Fibroblast of mammary gland (primary cell): ENCODE data around the gene CHMP1A.
"Not testable (repeated sequence)": the region's sequence is repeated elsewhere in the genome, so short reads cannot be mapped to it uniquely, and the experiment has no call there.

Experiments used
- DNase-seq: peaks from one replicate; pipeline ENCODE4 v3.0.0-alpha.2; 2010; ENCODE audit warnings: low read depth
- H3K4me3 ChIP-seq: 2 replicates; pipeline ENCODE4 v1.5.1; 2011; ENCODE audit warnings: low read depth, mild to moderate bottlenecking, low read length, moderate library complexity; ENCODE audit not compliant: control insufficient read depth
- TF ChIP-seq, protein P1 (sequence below): conservative IDR thresholded peaks from 2 replicates; pipeline ENCODE4 v1.5.1; 2011; ENCODE audit warnings: low read depth, low read length, inconsistent platforms; ENCODE audit not compliant: control insufficient read depth, insufficient read depth

The CHMP1A gene

DNA sequence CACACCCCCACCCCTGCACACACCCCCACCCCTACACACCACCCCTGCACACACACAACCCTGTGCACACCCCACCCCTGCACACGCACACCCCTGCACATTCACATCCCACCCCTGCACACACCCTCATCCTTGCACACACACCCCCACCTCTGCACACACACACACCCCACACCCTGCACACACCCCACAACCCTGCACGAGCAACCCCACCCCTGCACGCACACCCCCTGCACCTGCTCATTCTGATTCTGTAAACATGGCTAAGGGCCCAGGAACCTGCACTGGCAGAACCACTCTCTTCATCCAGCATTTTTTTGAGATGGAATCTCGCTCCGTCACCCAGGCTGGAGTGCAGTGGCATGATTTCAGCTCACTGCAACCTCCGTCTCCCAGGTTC lies 18.1 kb downstream of the CHMP1A start:
- no peak for DNase-seq
- TF ChIP-seq, protein P1, sequence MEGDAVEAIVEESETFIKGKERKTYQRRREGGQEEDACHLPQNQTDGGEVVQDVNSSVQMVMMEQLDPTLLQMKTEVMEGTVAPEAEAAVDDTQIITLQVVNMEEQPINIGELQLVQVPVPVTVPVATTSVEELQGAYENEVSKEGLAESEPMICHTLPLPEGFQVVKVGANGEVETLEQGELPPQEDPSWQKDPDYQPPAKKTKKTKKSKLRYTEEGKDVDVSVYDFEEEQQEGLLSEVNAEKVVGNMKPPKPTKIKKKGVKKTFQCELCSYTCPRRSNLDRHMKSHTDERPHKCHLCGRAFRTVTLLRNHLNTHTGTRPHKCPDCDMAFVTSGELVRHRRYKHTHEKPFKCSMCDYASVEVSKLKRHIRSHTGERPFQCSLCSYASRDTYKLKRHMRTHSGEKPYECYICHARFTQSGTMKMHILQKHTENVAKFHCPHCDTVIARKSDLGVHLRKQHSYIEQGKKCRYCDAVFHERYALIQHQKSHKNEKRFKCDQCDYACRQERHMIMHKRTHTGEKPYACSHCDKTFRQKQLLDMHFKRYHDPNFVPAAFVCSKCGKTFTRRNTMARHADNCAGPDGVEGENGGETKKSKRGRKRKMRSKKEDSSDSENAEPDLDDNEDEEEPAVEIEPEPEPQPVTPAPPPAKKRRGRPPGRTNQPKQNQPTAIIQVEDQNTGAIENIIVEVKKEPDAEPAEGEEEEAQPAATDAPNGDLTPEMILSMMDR: no peak
- no peak overlapping the region for H3K4me3 ChIP-seq

DNA sequence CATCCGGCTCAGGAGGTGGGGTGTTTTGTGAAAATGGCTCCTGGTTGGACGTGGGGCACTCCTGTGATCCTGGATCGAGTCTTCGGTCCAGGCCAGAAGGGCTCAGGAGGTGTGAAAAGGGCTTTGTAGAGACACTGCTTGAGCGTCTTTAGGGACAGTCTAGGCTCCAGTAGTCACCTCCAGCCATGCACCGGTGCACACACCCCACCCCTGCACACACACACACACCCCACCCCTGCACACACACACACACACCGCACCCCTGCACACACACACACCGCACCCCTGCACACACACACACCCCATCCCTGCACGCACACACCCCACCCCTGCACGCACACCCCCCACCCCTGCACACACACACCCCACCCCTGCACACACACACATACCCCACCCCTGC lies 19.1 kb downstream of the CHMP1A start:
- TF ChIP-seq, protein P1: no peak
- no peak overlapping the region for H3K4me3 ChIP-seq
- no peak for DNase-seq

DNA sequence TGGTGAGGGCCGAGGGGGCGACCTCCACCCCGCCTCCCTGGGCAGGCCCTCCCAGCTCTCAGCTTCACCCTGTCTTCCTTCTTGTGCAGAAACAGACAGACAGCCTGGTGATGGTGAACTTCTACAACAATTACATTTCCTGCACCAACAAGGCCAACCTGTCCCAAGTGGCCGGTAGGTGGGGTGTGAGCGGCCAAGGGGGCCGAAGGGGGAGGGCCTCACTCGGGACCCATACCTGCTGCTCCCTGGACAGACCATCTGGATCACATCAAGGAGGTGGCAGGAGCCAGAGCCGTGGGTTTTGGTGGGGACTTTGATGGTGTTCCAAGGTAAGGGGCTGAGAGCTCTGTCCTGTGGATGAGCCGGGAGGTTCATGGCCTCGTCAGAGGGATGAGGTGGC lies 20.1 kb downstream of the CHMP1A start:
- DNase-seq: no peak
- no peak overlapping the region for H3K4me3 ChIP-seq
- TF ChIP-seq, protein P1: no peak

DNA sequence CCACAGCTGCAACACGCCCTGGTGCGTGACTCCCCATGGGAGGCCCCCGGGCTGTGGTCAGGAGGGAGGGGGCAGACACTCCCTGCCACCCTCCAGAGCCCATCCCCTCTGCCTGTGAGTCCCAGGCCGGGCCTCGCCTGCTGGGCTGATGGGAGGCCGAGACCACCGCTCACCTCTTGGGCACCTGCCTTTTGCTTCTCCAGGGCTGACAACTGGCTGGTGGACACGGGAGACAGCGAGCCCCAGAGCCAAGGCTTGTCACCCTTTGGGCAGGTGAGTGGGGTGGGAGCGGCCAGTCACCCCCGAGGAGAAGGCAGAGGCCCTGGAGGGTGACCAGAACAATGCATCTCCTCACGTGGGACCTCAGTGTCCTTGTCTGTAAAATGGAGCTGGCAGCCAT lies 20.8 kb downstream of the CHMP1A start:
- TF ChIP-seq, protein P1: no peak
- no peak for DNase-seq
- H3K4me3 ChIP-seq: no peak overlapping the region

DNA sequence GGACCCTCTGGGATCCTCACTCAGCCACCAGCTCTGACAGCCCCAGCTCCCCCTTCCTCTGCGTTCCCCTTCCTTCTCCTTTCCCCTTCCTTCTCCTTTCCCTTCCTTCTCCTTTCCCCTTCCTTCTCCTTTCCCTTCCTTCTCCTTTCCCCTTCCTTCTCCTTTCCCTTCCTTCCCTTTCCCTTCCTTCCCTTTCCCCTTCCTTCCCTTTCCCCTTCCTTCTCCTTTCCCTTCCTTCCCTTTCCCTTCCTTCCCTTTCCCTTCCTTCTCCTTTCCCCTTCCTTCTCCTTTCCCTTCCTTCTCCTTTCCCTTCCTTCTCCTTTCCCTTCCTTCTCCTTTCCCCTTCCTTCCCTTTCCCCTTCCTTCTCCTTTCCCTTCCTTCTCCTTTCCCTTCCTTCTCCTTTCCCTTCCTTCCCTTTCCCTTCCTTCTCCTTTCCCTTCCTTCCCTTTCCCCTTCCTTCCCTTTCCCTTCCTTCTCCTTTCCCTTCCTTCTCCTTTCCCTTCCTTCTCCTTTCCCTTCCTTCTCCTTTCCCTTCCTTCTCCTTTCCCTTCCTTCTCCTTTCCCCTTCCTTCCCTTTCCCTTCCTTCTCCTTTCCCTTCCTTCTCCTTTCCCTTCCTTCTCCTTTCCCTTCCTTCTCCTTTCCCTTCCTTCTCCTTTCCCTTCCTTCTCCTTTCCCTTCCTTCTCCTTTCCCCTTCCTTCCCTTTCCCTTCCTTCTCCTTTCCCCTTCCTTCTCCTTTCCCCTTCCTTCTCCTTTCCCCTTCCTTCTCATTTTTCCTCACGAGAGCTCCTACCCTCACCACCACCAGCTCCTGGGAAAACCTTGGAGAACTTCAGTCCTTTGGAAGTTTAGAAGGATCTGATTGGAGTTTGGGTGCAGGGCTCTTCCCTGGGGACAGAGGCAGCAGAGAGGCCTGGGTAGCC lies 22.8 kb downstream of the CHMP1A start:
- DNase-seq, H3K4me3 ChIP-seq: not testable (repeated sequence)

DNA sequence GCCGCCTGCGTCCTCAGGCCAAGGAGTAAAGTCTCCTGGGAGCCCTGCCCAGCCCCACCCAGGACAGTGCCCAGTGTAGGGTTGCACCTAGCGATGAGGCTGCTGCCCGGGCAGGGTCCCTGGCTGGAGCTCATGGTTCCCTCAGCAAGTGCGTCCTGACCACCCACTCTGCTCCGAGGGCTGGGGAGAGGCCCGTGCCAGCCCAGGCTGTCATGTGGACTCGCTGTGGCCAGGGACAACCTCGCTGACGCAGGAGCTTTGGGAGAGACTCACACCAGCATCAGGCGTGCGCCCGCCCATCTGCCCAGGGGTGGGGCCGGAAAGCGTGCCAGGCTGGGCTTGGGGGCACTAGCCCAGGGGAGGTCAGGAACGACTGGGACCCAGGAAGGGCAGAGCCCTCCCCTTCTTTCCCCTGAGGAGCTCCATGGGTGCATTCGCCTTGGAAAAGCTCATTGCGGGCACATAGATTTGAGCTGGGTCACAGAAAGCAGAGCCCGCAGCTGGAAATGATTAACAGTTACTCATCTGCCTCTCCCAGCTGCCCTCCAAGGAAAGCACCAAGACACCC lies 24.4 kb downstream of the CHMP1A start:
- peak; percentile 88 for DNase-seq

More for the DNA sequence above, 24.4 kb downstream of the CHMP1A start:
- no peak overlapping the region for H3K4me3 ChIP-seq
- TF ChIP-seq, protein P1: no peak
